H1 (cell line): ENCODE measurements around the gene SUSD1. TPM values are rescaled to one million over a fixed set of nuclear protein-coding genes. Genes with fewer than 3 reads are reported as not detected.

Source experiments
- CBX8 ChIP-seq: fragments of 300-800, 300-1000 bp; sonication (generic); IDR thresholded peaks from 2 replicates; pipeline ENCODE4 v1.7.1; 2016; ENCODE audit warnings: low read depth, low read length, borderline replicate concordance
- CHD7 ChIP-seq: fragments of 300-600 bp; sonication (generic); IDR thresholded peaks from 2 replicates; pipeline ENCODE4 v1.7.1; 2012; ENCODE audit warnings: low read length, moderate library complexity, mild to moderate bottlenecking, inconsistent platforms; ENCODE audit not compliant: insufficient replicate concordance
- CTBP2 ChIP-seq: IDR thresholded peaks from 2 replicates; pipeline ENCODE4 v1.7.0; 2011; ENCODE audit warnings: borderline replicate concordance, mild to moderate bottlenecking, moderate library complexity, mixed read lengths, low read length; ENCODE audit not compliant: insufficient read depth, insufficient read length
- MAX ChIP-seq: IDR thresholded peaks from 2 replicates; pipeline ENCODE4 v1.6.1; 2012; ENCODE audit warnings: inconsistent platforms
- POLR2AphosphoS5 ChIP-seq: IDR thresholded peaks from 2 replicates; pipeline ENCODE4 v1.6.1; 2011; ENCODE audit warnings: low read depth, low read length
- SAP30 ChIP-seq: fragments of 300-600 bp; sonication (generic); IDR thresholded peaks from 2 replicates; pipeline ENCODE4 v1.7.1; 2012; ENCODE audit warnings: low read length, moderate library complexity, mild to moderate bottlenecking, inconsistent platforms; ENCODE audit not compliant: insufficient read depth, insufficient replicate concordance
- TAF1 ChIP-seq: IDR thresholded peaks from 2 replicates; pipeline ENCODE4 v1.6.1; 2011; ENCODE audit warnings: mild to moderate bottlenecking, low read depth, low read length
- polyA plus RNA-seq, 7 experiments: library from polyadenylated mRNA; depleted of rRNA in 3 of 7; stranded (reverse) in 5 of 7; unstranded in 2 of 7; fragments of >200 nt in 5 of 7; fragments of 200-250 nt in 2 of 7; gene quantifications; 1 replicate in 5 of 7; 2 replicates in 1 of 7; 4 replicates in 1 of 7; pipeline versions ENCODE4 v1.2.1 to v1.2.3, GENCODE V29; 2011 to 2013; ENCODE audit warnings: missing spikeins in 2 of 7, mixed read lengths in 2 of 7
- total RNA-seq: library from RNA; stranded (reverse); fragmentation: NEBNext Ultra II Directional; extraction: Animal tissue kit (Norgen Biotek cat#: 25700); gene quantifications from 2 replicates; pipeline ENCODE4 v1.2.1, GENCODE V29; 2021

Gene SUSD1
- total and polyA plus RNA-seq, 2 of the 8 experiments (the other 6 are each of a cell fraction or from before 2014, with no cell fraction given), result 2.8 to 7.2 TPM

- TF ChIP-seq CBX8 (no peak), TAF1 (no peak), MAX (no peak), SAP30 (no peak), CHD7 (no peak), CTBP2 (no peak), POLR2AphosphoS5 (no peak)
- TF ChIP-seq, all 59 proteins: peak for 0
Measured at GRCh38 chr9:112129246-112129645, 45.9 kb downstream of the SUSD1 start (continued).
